Measurements from ENCODE around the gene CAMK2B. TPM values are rescaled to one million over a fixed set of nuclear protein-coding genes. Genes with fewer than 3 reads are reported as not detected.

The CAMK2B gene
- total and polyA plus RNA-seq, 4 donors = 2.4 to 12.8 (median 4.4) TPM; not detected in 1

DNA sequence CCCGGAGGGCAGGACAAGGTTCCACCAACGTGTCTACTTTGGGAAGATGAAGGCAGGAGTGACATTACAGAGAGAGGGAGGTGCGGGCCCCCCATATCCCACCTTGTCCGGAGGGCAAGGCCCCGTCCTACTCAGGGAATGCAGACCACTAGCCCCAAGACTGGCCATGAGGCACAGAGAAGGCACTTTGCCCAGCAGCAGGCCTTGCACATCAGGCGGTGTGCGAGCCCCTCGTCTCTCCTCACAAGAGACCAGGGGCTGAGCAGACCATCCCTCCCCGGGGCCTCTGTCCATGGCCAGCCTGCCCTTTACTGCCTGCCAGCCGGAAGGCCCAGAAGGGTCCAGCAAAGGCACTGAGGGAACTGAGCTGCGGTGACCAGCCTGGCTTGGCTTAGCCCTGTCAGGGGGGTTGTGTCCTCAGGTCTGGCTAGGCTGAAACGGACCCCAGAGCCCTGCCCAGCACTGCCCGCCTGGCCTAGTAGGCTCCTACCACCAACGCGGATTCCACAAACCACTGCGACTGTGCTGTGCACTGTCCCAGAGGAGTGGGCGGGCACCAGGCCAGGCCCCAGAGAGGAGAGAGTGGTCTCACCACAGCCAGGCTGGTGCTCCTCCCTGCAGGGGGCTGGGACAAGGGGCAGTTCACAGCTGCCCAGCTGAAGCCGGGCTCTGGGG lies 16.7 kb downstream of the CAMK2B start:
- H3K4me1 ChIP-seq (ENCODE audit: control insufficient read depth in 1 of 2, insufficient read depth in 2 of 2, low read length in 2 of 2) = no peaks in the 10 kb centered on the region
- ATAC-seq (ENCODE audit: low FRiP score) (no peak), DNase-seq (peak in 1 of 2 donors; percentile 39)
- no peak overlapping the region for H3K4me3 ChIP-seq (ENCODE audit: low read length in 2 of 2)
- H3K9me3 ChIP-seq (ENCODE audit: control insufficient read depth, low read length) = no peaks in the 10 kb centered on the region
- 72 to 88% methylated on average over 18 of the region's 18 CpGs for WGBS, 2 donors
- H3K27ac ChIP-seq (ENCODE audit: low read depth in 1 of 2, low read length in 2 of 2) = no peak overlapping the region
- H3K27me3 ChIP-seq (ENCODE audit: control insufficient read depth in 1 of 2, insufficient read depth in 2 of 2, low read length in 1 of 2) = no peaks in the 10 kb centered on the region
- intact Hi-C loops (cut with DNase I) = loop anchor here in 1 of 2 donors (5.0 kb wide), 1 partner anchor 66 kb away; no protein-coding TSS in a partner anchor
- H3K36me3 ChIP-seq (ENCODE audit: control insufficient read depth in 1 of 2, insufficient read depth in 2 of 2, low read length in 1 of 2) = no peaks in the 10 kb centered on the region

DNA sequence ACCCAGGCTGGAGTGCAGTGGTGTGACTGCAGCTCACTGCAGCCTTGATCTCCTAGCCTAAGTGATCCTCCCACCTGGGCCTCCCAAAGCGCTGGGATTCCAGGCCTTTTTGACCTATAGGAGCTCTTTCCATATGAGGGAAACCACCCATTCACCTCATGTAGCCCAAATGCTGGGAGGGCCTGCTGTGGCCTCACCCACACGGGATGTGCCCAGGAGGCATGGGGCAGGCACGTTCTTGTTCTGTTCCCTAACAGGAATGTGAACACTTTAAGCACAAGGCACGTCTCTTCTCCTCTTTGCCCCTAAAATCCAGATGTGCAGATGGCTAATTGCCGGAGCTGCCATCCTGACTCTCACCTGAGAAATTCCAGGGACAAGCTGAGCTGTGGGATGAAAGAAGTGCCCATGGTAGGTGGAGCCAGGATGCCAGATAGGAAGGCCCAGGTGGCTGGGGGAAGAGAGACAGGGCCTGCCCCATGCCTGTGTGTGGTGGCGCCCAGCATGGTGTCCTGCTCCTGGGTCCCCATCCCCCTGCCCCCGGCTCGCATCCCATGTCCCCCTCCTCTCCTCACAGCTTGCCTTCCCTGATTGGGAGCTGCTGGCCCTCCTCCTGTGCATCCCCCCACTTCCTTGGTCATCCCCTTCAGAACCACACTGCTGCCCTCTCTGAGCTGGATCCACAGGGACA lies 17.3 kb downstream of the CAMK2B start:
- no peaks in the 10 kb centered on the region for H3K4me1 ChIP-seq (ENCODE audit: control insufficient read depth in 1 of 2, insufficient read depth in 2 of 2, low read length in 2 of 2)
- intact Hi-C loops (cut with DNase I) = loop anchor here in 1 of 2 donors (5.0 kb wide), 1 partner anchor 66 kb away; no protein-coding TSS in a partner anchor
- peak in 1 of 2 donors; percentile 42 for DNase-seq
- H3K27ac ChIP-seq (ENCODE audit: low read depth in 1 of 2, low read length in 2 of 2) = no peak overlapping the region
- ATAC-seq (ENCODE audit: low FRiP score) = no peak
- H3K4me3 ChIP-seq (ENCODE audit: low read length in 2 of 2) = no peak overlapping the region
- no peaks in the 10 kb centered on the region for H3K9me3 ChIP-seq (ENCODE audit: control insufficient read depth, low read length)
- H3K36me3 ChIP-seq (ENCODE audit: control insufficient read depth in 1 of 2, insufficient read depth in 2 of 2, low read length in 1 of 2) = no peaks in the 10 kb centered on the region
- 91 to 93% methylated on average over 8 of the region's 8 CpGs for WGBS, 2 donors
- H3K27me3 ChIP-seq (ENCODE audit: control insufficient read depth in 1 of 2, insufficient read depth in 2 of 2, low read length in 1 of 2) = no peaks in the 10 kb centered on the region

GRCh38 chr7:44307301-44307900 lies 18.0 kb downstream of the CAMK2B start:
- intact Hi-C loops (cut with DNase I) = loop anchor here in 1 of 2 donors (5.0 kb wide), 1 partner anchor 65 kb away; no protein-coding TSS in a partner anchor
- WGBS, 2 donors = 83 to 86% methylated on average over 6 to 7 of the region's 7 CpGs
- H3K9me3 ChIP-seq (ENCODE audit: control insufficient read depth, low read length) = no peaks in the 10 kb centered on the region
- H3K4me1 ChIP-seq (ENCODE audit: control insufficient read depth in 1 of 2, insufficient read depth in 2 of 2, low read length in 2 of 2) = no peaks in the 10 kb centered on the region
- H3K27me3 ChIP-seq (ENCODE audit: control insufficient read depth in 1 of 2, insufficient read depth in 2 of 2, low read length in 1 of 2) = no peaks in the 10 kb centered on the region
- no peak overlapping the region for H3K27ac ChIP-seq (ENCODE audit: low read depth in 1 of 2, low read length in 2 of 2)
- DNase-seq = no peak
- H3K4me3 ChIP-seq (ENCODE audit: low read length in 2 of 2) = no peak overlapping the region
- H3K36me3 ChIP-seq (ENCODE audit: control insufficient read depth in 1 of 2, insufficient read depth in 2 of 2, low read length in 1 of 2) = no peaks in the 10 kb centered on the region
- no peak for ATAC-seq (ENCODE audit: low FRiP score)

- WGBS, 2 donors = 73 to 90% methylated on average over 2 of the region's 2 CpGs
- no peak overlapping the region for H3K27ac ChIP-seq (ENCODE audit: low read depth in 1 of 2, low read length in 2 of 2)
- no peak for ATAC-seq (ENCODE audit: low FRiP score)
- H3K4me1 ChIP-seq (ENCODE audit: control insufficient read depth in 1 of 2, insufficient read depth in 2 of 2, low read length in 2 of 2) = no peaks in the 10 kb centered on the region
- no peaks in the 10 kb centered on the region for H3K36me3 ChIP-seq (ENCODE audit: control insufficient read depth in 1 of 2, insufficient read depth in 2 of 2, low read length in 1 of 2)
- H3K9me3 ChIP-seq (ENCODE audit: control insufficient read depth, low read length) = no peaks in the 10 kb centered on the region
- H3K27me3 ChIP-seq (ENCODE audit: control insufficient read depth in 1 of 2, insufficient read depth in 2 of 2, low read length in 1 of 2) = no peaks in the 10 kb centered on the region
- no peak overlapping the region for H3K4me3 ChIP-seq (ENCODE audit: low read length in 2 of 2)
- DNase-seq = no peak
- intact Hi-C loops (cut with DNase I) = loop anchor here in 1 of 2 donors (5.0 kb wide), 1 partner anchor 64 kb away; no protein-coding TSS in a partner anchor
Observed at GRCh38 chr7:44306606-44307005, 18.8 kb downstream of the CAMK2B start.

- Histone ChIP-seq H3K27ac (ENCODE audit: low read depth in 1 of 2, low read length in 2 of 2) (no peak overlapping the region), H3K36me3 (ENCODE audit: control insufficient read depth in 1 of 2, insufficient read depth in 2 of 2, low read length in 1 of 2) (no peaks in the 10 kb centered on the region), H3K4me3 (ENCODE audit: low read length in 2 of 2) (no peak overlapping the region), H3K9me3 (ENCODE audit: control insufficient read depth, low read length) (no peaks in the 10 kb centered on the region), H3K4me1 (ENCODE audit: control insufficient read depth in 1 of 2, insufficient read depth in 2 of 2, low read length in 2 of 2) (no peaks in the 10 kb centered on the region), H3K27me3 (ENCODE audit: control insufficient read depth in 1 of 2, insufficient read depth in 2 of 2, low read length in 1 of 2) (no peaks in the 10 kb centered on the region)
- DNase-seq (peak in 1 of 2 donors; percentile 26), ATAC-seq (ENCODE audit: low FRiP score) (no peak)
- intact Hi-C loops (cut with DNase I) = loop anchor here in 1 of 2 donors (5.0 kb wide), 1 partner anchor 64 kb away; no protein-coding TSS in a partner anchor
- 53 to 66% methylated on average over 11 to 12 of the region's 12 CpGs for WGBS, 2 donors
Observed at GRCh38 chr7:44305564-44306507, 19.6 kb downstream of the CAMK2B start.

DNA sequence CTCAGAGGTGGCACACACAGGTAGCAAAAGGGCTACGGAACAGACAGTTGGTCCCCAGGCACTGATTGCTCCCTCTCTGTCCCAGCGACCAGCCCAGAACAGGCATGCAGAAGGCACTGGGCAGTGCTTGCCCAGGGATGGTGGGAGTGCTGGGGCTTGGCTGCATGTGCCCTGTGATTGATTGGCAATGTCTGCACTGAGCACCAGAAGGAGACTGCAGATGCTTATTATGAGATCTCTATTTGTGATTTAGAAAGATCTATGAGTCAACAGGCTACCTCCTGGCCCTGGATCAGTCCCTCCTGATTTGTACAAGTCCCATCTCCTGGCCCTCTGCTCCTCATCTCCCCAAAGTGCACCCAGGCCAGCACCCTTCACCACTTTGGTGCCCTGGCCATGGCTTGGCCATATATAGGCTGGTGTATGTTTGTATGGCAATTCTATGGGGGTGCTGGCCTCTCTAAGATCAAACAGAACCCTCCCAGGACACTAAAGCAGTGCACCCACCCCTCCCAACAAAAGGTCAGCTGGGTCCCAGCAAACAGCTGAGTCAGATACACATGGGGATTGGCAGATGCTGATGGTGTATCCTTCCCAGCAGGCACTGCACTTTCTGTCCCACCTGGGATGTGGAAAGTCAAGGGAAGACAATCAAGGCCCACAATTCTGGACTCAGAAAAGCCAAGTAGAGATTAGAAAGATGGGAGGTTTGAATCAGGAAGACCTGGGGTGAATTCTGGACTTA lies 30.9 kb downstream of the CAMK2B start:
- Histone ChIP-seq H3K27me3 (ENCODE audit: control insufficient read depth in 1 of 2, insufficient read depth in 2 of 2, low read length in 1 of 2) (no peaks in the 10 kb centered on the region), H3K9me3 (ENCODE audit: control insufficient read depth, low read length) (no peaks in the 10 kb centered on the region), H3K27ac (ENCODE audit: low read depth in 1 of 2, low read length in 2 of 2) (no peak overlapping the region), H3K36me3 (ENCODE audit: control insufficient read depth in 1 of 2, insufficient read depth in 2 of 2, low read length in 1 of 2) (no peaks in the 10 kb centered on the region), H3K4me1 (ENCODE audit: control insufficient read depth in 1 of 2, insufficient read depth in 2 of 2, low read length in 2 of 2) (no peaks in the 10 kb centered on the region), H3K4me3 (ENCODE audit: low read length in 2 of 2) (no peak overlapping the region)
- DNase-seq (peak; percentile 13 to 24), ATAC-seq (ENCODE audit: low FRiP score) (no peak)
- 80 to 87% methylated on average over 2 of the region's 2 CpGs for WGBS, 2 donors
- intact Hi-C loops (cut with DNase I) = no loop called here

DNA sequence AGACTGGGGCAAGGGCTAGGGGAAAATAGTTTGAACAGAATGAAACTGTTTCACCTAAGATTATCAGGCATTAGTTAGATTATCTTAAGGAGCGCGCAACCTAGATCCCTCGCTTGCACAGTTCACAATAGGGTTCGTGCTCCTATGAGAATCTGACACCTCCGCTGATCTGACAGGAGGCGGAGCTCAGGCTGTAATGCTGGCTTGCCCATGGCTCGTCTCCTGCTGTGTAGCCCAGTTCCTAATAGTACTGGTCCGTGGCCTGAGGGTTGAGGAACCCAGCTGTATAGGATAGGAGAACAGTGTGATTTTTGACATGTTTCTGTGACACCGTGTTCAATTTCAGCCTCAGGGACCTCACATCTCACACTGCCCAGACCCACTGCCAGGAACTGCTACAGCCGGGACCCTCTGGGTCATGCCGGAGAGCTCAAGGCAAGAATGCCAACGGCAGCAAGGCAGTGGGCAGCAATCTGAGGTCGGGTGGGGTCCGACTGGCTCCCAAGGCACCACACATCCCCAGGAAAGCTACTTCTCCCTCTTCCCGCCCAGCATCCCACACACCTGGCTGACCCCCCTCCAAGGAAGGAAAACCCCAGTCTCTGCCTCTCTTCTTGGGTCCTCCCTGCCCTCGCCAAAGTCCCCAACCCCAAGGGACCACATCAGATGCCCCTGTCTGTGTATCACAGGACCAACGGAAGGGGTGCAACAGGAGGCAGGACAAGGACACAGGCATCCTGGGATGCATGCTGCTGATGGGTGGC lies 31.7 kb downstream of the CAMK2B start:
- intact Hi-C loops (cut with DNase I) = no loop called here
- no peaks in the 10 kb centered on the region for H3K27me3 ChIP-seq (ENCODE audit: control insufficient read depth in 1 of 2, insufficient read depth in 2 of 2, low read length in 1 of 2)
- no peak overlapping the region for H3K27ac ChIP-seq (ENCODE audit: low read depth in 1 of 2, low read length in 2 of 2)
- ATAC-seq (ENCODE audit: low FRiP score) (no peak), DNase-seq (peak; percentile 25 to 42)
- WGBS, 2 donors = 75% methylated on average over 17 of the region's 17 CpGs
- H3K4me3 ChIP-seq (ENCODE audit: low read length in 2 of 2) = no peak overlapping the region
- no peaks in the 10 kb centered on the region for H3K9me3 ChIP-seq (ENCODE audit: control insufficient read depth, low read length)
- no peaks in the 10 kb centered on the region for H3K36me3 ChIP-seq (ENCODE audit: control insufficient read depth in 1 of 2, insufficient read depth in 2 of 2, low read length in 1 of 2)
- H3K4me1 ChIP-seq (ENCODE audit: control insufficient read depth in 1 of 2, insufficient read depth in 2 of 2, low read length in 2 of 2) = no peaks in the 10 kb centered on the region
